Measurements from ENCODE around the gene SIL1.
"Not testable (repeated sequence)": the region's sequence is repeated elsewhere in the genome, so short reads cannot be mapped to it uniquely, and the experiment has no call there.

Gene SIL1

DNA sequence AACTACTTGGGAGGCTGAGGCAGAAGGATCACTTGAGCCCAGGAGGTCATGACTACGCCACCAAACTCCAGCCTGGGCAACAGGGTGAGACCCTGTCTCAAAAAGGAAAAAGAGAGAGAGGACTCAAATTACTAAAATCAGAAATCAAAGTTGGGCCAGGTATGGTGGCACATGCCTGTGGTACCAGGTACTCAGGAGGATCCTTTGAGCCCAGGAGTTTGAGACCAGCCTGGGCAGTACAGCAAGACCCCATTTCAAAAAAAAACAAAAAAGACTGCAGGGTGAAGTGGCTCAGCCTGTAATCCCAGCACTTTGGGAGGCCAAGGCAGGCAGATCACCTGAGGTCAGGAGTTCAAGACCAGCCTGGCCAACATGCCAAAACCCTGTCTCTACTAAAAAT is 23.8 kb downstream of the SIL1 start:
- DNase-seq (ENCODE audit: low read depth), result not testable (repeated sequence)

- DNase-seq (ENCODE audit: low read depth), result no peak
Measured at GRCh38 chr5:139171779-139172404, 26.3 kb downstream of the SIL1 start.

GRCh38 chr5:139167952-139168720 is 30.0 kb downstream of the SIL1 start:
- no peak for DNase-seq (ENCODE audit: low read depth)

- DNase-seq (ENCODE audit: low read depth), result no peak
Measured at GRCh38 chr5:139167533-139167932, 30.6 kb downstream of the SIL1 start.

- DNase-seq (ENCODE audit: low read depth), result no peak
Measured at GRCh38 chr5:139167063-139167462, 31.1 kb downstream of the SIL1 start.

- not testable (repeated sequence) for DNase-seq (ENCODE audit: low read depth)
Measured at GRCh38 chr5:139164897-139165296, 33.3 kb downstream of the SIL1 start.

GRCh38 chr5:139164020-139164419 is 34.1 kb downstream of the SIL1 start:
- no peak for DNase-seq (ENCODE audit: low read depth)

DNA sequence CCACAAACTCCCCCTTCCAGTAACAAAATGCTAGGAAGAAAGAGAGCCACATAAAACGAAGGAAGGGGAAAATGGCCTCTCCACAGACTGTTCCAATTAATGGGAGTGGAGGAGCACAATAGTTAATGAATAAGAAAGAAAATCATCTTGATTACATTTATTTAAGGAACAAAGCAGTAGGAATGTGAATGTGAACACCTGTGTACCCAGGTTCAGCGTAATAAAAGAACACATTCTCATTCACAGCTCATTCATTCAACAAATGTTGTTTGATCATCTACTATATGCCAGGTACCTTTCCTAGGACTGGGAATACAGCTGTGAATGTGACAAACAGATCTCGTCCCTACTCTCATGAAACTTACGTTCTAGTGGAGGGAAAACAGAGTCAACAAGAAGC is 35.7 kb downstream of the SIL1 start:
- DNase-seq (ENCODE audit: low read depth), result no peak

GRCh38 chr5:139158791-139159190 is 39.4 kb downstream of the SIL1 start:
- no peak for DNase-seq (ENCODE audit: low read depth)

- no peak for DNase-seq (ENCODE audit: low read depth)
Measured at GRCh38 chr5:139157556-139157955, 40.6 kb downstream of the SIL1 start.

DNA sequence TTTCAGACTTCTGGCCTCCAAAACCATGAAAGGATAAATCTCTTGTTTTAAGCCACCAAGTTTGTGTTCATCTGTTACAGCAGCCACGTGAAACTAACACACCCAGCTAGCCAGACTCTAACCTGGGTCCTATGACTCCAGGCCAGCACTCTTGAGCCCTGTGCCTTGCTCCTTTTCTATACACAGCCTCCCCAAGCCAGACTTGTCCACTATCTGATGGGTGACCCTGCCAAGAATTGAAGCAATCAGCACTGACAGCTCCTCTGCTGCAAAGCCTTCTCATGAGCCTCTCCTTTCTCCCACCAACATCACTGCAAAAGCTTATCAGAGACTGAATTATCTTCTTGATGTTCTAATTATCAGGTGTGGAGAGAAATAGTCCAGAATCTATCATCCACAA is 41.4 kb downstream of the SIL1 start:
- DNase-seq (ENCODE audit: low read depth), result no peak

GRCh38 chr5:139155333-139155732 is 42.8 kb downstream of the SIL1 start:
- DNase-seq (ENCODE audit: low read depth), result no peak

DNA sequence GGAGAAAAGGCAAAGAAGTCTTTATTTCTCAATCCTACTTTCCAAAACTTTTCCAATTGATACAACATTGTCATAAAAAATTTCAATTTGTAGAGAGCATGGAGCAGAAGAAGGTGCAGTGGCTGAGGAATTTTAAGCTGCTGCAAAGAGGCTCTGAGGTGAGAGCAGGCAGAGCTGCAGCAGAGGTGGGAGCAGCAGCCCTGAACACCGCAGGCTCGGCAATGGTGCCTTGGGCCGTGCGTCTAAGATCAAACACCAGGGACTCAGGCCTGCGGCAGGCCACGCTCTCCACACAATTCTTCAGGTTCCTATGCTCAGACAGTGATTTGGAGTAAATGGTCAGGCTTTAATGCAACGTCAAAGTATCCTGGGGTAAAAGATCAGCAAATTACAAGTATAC is 46.3 kb downstream of the SIL1 start:
- DNase-seq (ENCODE audit: low read depth), result no peak

DNA sequence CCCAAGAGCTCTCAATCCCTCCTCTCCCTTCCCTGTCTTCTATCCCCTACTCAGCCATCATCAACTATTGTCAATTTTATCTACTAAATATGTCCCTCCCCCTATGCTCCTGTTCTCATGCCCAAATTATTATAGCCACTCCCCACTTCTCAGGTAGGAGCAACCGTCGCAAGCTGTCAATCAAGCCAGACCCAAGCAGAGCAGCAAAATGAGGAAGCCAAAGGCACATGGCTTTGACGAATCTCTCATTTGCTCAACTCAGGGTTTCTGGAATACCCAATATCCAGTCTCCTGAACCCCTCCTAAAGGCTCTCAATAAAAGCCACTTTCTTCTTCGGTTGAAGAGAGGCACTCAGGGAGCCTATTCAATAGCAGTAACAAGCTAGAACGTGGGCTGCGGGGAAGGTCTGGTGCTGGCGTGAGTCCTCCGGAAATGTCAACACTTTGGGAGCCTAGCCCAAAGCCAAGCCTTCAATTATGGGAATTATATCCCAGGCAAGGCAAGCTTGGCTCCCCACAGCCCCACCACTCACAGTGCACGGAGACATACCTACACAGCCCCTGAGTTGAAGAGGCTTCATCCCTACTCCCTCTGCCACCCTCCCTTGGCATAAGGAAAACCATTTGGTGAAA is 47.7 kb downstream of the SIL1 start:
- DNase-seq (ENCODE audit: low read depth), result no peak

GRCh38 chr5:139149477-139150199 is 48.5 kb downstream of the SIL1 start:
- no peak for DNase-seq (ENCODE audit: low read depth)

DNA sequence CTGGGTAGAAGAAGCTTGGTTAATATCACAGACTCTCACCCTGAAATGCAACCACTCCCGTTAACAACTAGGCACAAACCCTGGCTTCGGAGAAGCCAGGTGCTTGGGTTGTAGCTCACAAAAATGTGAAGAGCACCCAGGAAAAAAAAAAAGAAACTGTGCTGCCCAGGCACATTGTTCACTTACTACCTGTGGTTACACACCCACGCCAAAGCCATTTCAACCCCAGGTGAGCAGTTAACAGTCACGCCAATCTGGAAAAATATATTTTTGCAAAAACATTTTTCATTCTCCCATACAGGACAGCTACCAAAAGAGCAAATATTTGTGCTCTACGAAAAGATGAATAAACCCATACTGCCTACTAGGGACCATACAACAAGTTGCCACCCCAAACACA is 49.2 kb downstream of the SIL1 start:
- no peak for DNase-seq (ENCODE audit: low read depth)

- no peak for DNase-seq (ENCODE audit: low read depth)
Measured at GRCh38 chr5:139148306-139148705, 49.9 kb downstream of the SIL1 start.

GRCh38 chr5:139147483-139148087 is 50.6 kb downstream of the SIL1 start:
- DNase-seq (ENCODE audit: low read depth), result no peak

DNA sequence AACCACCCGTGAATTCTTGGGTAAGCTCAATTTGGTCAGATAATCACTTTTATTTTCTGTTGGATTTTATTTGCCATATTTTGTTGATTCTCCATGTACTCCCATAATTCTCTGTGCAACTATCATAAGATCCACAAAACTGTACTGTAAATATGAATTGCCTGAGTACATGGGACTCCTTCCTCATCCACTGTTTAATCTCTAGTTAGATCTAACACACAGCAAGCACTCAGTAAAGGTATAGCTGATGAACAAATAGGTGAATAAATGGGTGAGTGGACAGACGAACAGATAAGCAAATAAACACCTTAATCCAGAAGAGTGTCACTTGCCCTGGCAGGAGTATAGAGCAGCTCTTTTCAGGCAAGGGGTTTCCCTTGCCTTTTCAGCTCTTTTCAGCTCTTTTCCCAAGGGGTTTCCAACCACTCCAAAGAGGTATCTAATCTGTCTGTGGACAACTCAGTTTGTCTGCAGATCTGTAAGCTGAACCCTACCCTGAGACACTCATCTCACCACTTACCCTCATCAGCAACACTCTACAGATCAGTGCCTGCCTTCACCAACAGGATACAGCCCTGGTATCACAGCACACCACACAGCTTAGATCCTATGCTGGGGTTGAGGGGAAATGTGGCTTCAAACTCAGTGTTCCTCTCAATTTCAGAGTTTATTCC is 51.2 kb downstream of the SIL1 start:
- no peak for DNase-seq (ENCODE audit: low read depth)

DNA sequence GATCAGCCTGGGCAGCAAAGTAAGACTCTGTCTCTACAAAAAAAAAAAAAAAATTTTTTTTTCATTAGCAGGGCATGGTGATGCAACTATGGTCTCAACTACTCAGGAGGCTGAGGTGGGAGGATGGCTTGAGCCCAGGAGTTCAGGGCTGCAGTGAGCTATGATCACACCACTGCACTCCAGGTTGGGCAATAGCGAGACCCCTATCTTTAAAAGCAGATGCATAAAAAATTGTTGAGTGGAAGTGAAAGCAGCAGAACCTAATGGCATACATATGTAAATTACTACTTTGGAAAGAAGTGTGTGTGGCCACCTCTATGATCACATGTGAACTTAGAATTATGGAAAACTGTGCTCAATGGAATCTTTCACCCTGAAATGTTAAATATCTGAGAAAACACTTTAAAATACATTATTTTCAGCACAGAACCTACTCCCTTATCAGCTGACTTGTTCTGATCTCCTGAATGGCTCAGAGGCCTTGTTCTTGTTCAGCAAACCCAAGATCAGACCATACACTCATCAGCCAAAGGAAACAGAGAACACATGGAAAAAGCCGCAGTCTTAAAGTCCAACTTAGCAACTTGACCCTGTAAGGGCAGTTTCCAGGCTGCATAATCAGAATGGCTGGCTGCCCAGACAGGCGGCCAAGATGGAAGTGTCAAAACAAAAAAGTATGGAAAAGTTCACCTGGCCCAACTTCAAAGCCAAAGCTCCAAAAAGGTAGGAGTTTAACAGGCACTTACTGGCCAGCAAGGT is 56.5 kb downstream of the SIL1 start:
- DNase-seq (ENCODE audit: low read depth), result no peak

- DNase-seq (ENCODE audit: low read depth), result no peak
Measured at GRCh38 chr5:139140591-139141071, 57.5 kb downstream of the SIL1 start.

Measured in activated T-helper 1 cell treated with Interleukin-2 at 50 U/mL for 16 hours (primary cell).